Measurements from ENCODE around the gene DNAJA3. TPM values are rescaled to one million over a fixed set of nuclear protein-coding genes. Genes with fewer than 3 reads are reported as not detected.

DNAJA3 gene
- total RNA-seq, 1 experiment from 2014 or later: 56.2 TPM

- Histone ChIP-seq H4K20me1 (ENCODE audit: control insufficient read depth, insufficient read depth, insufficient read length) (no peaks in the 10 kb centered on the region), H3K4ac (ENCODE audit: low read depth, low read length) (no peak overlapping the region), H2AK5ac (ENCODE audit: insufficient read length, low read length) (no peak overlapping the region), H2BK15ac (ENCODE audit: low read depth, low read length) (no peak overlapping the region), H3K27ac (ENCODE audit: insufficient read length, low read depth, low read length) (no peak overlapping the region), H2BK120ac (ENCODE audit: low read depth, low read length, poor library complexity, severe bottlenecking) (no peak overlapping the region), H2BK5ac (ENCODE audit: insufficient read length, low read length) (no peak overlapping the region), H4K5ac (ENCODE audit: insufficient read length, low read depth, low read length) (no peak overlapping the region), H3K23ac (ENCODE audit: insufficient read length, low read depth, low read length) (no peak overlapping the region), H3K56ac (ENCODE audit: insufficient read length, low read depth, low read length) (no peak overlapping the region), H3K9ac (ENCODE audit: extremely low read depth, insufficient read length, low read length) (no peak overlapping the region), H3K4me2 (ENCODE audit: insufficient read depth, insufficient read length, low read length) (no peak overlapping the region), H2AFZ (ENCODE audit: low read length) (no peak overlapping the region), H3K23me2 (ENCODE audit: insufficient read length, low read depth, low read length, poor library complexity, severe bottlenecking) (no peaks in the 10 kb centered on the region), H2BK20ac (ENCODE audit: low read depth, low read length, poor library complexity, severe bottlenecking) (no peak overlapping the region), H3K9me3 (ENCODE audit: control insufficient read depth, low read depth, low read length) (no peaks in the 10 kb centered on the region), H2BK12ac (ENCODE audit: insufficient read length, low read depth, low read length) (no peak overlapping the region), H3K4me1 (ENCODE audit: insufficient read depth, low read length) (no peaks in the 10 kb centered on the region), H3K79me2 (ENCODE audit: insufficient read depth, low read length) (no peaks in the 10 kb centered on the region), H4K91ac (ENCODE audit: insufficient read length, low read depth, low read length) (no peak overlapping the region), H3K27me3 (ENCODE audit: insufficient read depth, low read length) (no peaks in the 10 kb centered on the region), H3K79me1 (ENCODE audit: insufficient read depth, low read depth, low read length, poor library complexity, severe bottlenecking) (no peaks in the 10 kb centered on the region), H3T11ph (ENCODE audit: low read length) (no peak overlapping the region), H3K18ac (ENCODE audit: insufficient read length, low read depth, low read length) (no peak overlapping the region), H4K8ac (replicated peaks; ENCODE audit: insufficient read length, low read depth, low read length) (no peak overlapping the region), H3K14ac (ENCODE audit: insufficient read depth, low read length) (no peak overlapping the region; the same call in 1 of the 2 replicates)
- H3K27me3 Mint-ChIP-seq (ENCODE audit: low read depth): no peaks in the 10 kb centered on the region
- TF ChIP-seq CTCF (conservative IDR thresholded peaks at IDR 0.05): peak; percentile 94
- H3K36me3 Mint-ChIP-seq (ENCODE audit: insufficient read depth in 1 of 3, low read depth in 3 of 3): peaks cover 0 to 18% (median 4%) of the 10 kb centered on the region in 3 experiments; a peak in 4 of 7 replicates
- DNase-seq: peak; percentile 93
- no CpG with 5 or more reads among the region's 20 CpGs for WGBS (ENCODE audit: extremely low coverage, insufficient read length, low lambda C conversion rate)
- peaks cover 6 to 8% of the 10 kb centered on the region in 2 experiments for H3K4me1 Mint-ChIP-seq
- peak overlapping the region in 2 of 3 experiments; percentile 80 to 92; a peak in 2 of 7 replicates for H3K27ac Mint-ChIP-seq
- peak overlapping the region; percentile 3 to 59; a peak in 4 of 5 replicates for H3K4me3 Mint-ChIP-seq
- H3K9me3 Mint-ChIP-seq: no peaks in the 10 kb centered on the region; a peak in 2 of 5 replicates
These were observed 21.3 kb upstream of the DNAJA3 start for GRCh38 chr16:4404247-4404966.

All from H9 (cell line).